NCI-H2227 treated with DMSO at 0.1 percent for 48 hours (cell line): ENCODE data around the gene CTCF.
"Not testable (repeated sequence)": the region's sequence is repeated elsewhere in the genome, so short reads cannot be mapped to it uniquely, and the experiment has no call there.

Experiments used
- DNase-seq: peaks from one replicate; lab custom pipeline; 2025; lab: John Stamatoyannopoulos, UW

The CTCF gene, protein sequence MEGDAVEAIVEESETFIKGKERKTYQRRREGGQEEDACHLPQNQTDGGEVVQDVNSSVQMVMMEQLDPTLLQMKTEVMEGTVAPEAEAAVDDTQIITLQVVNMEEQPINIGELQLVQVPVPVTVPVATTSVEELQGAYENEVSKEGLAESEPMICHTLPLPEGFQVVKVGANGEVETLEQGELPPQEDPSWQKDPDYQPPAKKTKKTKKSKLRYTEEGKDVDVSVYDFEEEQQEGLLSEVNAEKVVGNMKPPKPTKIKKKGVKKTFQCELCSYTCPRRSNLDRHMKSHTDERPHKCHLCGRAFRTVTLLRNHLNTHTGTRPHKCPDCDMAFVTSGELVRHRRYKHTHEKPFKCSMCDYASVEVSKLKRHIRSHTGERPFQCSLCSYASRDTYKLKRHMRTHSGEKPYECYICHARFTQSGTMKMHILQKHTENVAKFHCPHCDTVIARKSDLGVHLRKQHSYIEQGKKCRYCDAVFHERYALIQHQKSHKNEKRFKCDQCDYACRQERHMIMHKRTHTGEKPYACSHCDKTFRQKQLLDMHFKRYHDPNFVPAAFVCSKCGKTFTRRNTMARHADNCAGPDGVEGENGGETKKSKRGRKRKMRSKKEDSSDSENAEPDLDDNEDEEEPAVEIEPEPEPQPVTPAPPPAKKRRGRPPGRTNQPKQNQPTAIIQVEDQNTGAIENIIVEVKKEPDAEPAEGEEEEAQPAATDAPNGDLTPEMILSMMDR

DNA sequence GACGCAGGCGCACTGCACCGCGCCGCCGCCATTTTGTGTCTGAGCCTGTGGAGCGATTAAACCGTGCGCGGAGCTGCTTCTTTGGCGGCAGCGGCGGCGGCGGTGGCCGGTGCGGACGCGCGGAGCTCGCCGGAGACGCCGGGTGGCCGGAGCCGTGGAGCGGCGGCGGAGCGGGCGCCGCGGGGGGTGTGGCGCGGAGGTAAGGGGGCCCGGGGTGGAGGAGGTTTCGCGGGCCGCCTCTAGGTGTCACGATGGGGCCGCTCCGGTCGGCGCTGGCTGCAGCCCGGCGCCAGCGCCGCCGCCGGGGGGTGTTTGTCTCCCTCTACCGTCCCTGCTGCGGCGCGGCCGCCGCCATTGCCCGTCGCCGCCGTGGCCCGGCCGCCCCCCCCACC, at the start of gene CTCF:
TSS of gene CTCF (plus strand) at position 1 of the 392 bp plus-strand sequence. CDS start 48,307 bp downstream, outside the sequence.
- no peak for DNase-seq

DNA sequence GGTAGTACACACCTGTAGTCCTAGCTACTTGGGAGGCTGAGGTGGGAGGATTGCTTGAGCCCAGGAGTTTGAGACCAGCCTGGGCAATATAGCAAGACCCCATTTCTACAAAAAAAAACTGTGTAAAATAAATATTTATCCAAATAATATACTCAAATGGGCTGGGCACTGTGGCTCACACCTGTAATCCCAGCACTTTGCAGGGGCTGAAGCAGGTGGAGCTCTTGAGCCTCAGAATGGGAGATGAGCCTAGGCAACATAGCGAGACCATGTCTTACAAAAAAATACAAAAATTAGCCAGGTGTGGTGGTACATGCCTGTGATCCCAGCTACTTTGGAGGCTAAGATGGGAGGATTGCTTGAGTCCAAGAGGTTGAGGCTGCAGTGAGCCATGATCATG, 48.4 kb upstream of the CTCF start:
- not testable (repeated sequence) for DNase-seq

DNA sequence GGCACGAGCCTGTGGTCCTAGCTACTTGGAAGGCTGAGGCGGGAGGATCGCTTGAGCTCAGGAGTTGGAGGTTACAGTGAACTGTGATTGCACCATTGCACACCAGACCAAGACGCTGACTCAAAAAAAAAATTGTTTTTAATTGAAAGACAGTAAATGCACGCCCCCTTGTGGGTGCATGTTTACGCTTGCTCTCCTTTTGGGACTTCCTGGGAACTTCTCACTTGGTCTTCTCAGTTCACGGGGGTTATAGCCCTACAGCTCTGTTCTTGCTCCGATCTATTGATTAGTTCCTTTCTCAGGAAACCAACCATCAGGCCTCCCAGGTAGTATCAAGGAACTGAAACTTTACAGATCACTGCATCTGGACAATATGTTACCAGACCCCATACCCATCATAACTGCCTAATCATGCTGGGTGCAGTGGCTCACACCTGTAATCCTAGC, 47.9 kb upstream of the CTCF start:
- DNase-seq = peak; percentile 35

DNA sequence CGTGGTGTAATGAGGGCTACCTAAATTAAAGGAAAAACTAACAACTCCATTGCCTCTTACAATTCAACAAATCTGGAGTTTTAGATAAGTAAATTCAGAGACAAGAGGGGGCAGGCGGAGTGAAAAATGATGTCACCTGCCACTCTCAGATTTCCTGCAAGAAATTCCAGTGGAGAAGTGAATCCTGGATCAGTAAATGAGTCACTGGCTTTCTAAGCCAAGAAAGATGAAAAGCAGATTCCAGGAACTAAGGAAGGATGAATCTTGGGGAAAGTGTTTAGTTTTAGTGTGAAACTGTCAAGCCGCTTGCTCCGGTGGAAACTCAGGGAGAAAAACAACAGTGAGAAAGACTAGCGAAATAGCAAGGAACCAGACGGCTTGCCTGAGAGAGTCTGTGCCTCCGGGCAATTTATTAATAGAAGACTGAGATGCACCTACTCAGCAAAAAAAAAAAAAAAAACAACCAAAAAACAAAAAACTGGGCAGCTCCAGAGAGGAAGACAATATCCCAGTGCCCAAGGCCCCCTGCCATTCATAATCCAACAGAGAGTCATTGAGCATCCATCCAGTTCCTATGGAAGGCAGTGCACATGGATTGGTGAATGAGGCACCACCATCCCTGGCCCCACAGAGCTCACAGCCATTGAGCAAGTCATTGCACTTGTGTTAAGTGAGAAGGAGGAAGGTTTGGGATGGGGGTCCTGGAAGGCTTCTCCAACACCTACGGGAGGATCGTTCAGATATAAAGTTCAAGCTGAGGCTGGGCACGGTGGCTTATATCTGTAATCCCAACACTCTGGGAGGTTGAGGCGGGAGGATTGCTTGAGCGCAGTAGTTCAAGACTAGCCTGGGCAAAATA, 45.8 kb upstream of the CTCF start:
- no peak for DNase-seq

DNA sequence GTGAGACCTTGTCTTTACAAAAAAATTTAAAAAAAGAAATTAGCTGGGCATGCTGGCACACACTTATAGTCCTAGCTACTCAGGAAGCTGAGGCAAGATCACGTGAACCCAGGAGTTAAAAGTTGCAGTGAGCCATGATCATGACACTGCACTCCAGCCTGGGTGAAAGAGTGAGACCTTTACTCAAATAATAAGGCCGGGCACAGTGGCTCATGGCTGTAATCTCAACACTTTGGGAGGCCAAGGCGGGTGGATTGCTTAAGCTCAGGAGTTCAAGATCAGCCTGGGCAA, 45.2 kb upstream of the CTCF start:
- no peak for DNase-seq

DNA sequence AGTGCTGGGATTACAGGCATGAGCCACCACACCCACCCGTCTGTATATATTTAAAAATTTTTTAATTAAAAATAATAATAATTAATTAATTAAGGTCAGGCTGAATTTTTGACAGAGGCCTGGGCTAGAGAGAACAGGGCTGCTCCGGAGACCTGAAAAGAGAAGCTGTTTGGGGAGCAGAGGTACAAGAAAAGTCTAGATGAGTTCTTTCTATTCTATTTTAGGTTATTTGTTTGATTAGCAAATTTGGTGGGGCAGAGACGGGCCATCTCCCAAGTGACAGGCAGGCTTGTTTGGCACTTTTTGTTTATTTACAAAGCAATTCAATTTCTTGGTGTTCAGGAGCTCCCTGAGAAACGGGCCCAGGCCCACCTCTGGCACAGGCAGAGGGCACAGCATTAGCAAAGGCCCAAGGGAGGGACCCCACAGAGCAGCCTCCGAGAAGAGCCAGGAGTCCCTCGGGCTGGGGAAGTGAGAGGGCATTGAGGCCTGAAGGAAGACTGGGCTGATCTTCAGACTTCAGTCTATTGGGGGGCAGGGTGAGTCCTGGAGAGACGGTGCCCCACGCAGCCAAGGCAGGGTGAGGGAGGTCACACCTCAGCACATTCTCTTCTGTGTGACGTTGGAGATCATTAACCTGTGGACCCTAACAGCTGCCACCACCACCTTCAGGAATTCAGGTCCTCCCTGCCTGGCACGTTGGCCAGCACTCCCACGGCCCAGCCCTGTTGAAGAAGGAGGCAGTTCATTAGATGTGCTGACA, 44.5 kb upstream of the CTCF start:
- no peak for DNase-seq

DNA sequence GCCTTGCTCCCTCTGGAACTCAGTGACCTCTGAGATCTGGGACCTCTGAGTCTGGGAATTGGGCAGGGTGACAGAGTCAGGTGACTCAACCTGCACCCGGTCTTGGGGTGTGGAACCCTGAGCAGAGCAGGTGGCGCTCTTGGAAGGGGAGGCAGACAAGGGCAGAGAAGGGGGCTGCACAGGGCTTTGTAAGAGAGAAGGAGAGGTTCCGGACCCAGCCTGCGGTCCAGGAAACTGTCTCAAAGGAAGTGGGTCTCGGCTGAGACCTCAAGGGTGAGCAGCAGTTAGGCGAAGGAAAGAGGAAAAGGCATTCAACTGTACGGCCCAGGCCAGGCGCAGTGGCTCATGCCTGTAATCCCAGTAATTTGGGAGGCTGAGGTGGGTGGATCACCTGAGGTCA, 43.6 kb upstream of the CTCF start:
- no peak for DNase-seq

DNA sequence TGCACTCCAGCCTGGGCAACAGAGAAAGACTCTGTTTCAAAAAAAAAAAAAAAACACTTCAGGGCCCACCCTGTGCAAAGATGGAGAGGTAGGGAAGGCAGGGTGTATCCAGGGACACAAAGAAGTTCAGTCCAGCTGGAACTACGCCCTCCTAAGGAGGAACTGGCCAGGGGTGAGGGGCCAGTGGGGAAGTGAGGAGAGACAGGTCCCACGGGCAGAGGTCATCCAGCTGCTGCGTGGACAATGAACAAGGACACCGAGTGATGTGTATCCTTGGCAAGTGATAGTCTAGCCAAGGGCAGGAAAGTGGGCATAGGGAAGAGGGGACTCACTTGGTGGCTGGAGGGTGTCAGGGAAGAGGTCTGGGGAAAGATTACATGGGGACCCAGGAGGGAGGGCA, 43.1 kb upstream of the CTCF start:
- DNase-seq = no peak

DNA sequence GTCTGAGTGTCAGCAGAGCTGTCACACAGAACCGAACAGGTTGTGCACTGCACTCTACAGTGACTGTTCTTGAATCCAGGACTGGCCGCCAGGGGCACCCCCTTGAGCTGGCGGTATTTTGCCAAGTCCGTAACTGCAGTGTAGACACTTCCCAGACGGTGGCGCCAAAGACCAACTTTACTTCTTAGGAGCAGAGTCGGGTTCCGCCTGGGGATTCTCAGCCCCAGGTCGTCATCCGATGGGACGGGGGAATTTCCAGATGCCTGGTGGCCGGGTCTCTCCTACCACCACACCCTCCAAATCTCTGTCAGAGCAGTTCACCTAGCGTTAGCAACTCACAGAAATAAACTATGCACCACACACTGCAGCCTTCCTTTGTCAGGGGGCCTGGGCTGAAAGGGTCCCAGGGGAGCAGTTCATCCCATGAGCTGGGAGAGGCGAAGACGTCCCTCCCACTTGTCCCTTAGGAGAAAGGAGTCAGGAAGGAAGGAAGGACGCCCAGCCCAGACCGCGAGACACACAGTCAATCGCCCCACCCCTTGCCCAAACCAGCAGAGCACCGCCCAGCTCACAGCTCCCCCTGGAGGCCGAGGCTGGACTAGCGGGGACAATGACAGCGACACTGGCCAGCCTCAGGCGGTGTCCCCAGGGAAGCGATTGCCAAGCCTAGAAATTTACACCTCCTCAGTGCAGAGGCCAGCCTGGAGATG, 41.1 kb upstream of the CTCF start:
- peak; percentile 81 for DNase-seq

DNA sequence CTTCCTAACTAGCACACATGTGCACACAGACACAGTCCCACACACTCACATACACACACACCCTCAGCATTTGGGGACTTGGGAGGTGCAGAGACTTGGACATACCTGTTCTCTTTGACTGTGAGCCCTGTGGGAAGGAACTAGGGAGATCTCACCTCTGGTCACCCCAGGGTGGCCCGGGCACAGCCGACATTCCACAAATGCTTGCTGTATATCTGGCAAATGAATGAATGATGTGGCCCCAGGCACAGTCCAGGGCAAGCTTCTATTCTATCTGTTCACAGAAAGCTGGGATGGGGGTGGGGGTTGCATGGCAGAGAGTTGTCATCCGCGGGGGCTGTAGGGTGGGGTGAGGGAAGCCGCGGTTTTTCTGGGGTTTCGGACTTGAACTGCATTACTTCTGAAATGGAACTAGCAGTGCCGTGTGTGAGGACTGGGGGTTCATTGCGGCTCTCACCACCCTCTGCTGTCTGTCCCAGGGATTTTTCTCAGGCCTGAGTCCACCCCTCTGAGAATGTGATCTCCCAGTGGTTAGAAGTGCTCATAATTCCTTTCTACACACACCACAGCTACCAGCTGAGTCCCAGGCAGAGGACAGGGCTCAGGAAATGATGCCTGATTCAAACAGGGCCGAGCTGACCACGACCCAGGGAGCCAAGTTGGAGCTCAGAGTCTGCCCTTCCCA, 37.0 kb upstream of the CTCF start:
- no peak for DNase-seq

DNA sequence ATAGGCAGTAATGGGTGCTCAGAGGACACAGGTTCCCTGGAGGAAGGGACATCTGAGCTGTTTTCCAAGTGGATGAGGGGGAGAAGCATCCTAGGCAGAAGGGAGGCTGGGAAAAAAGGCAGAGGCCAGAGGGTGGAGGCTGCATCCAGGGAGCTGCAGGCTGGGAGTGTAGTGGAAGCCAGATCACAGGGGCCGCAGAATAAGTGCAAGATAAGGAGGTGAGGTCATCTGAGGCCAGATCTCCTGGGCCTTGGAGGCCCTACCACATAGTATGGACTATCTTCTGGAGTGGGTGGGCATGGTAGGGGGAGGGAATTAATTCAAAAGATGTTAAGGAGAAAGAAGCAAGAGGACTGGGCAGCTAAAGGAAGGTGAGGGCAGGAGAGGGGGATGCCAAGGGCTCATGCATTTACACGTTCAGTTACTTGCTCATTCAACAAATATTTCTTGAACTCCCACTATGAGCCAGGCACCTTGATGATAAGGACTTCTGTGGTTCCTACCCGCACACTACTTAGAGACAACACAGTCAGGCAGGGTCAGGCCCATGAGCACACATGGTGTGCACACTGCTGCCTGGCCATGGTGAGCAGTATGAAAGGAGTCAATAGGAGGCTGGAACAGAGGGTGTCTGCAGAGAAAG, 36.1 kb upstream of the CTCF start:
- DNase-seq = no peak

DNA sequence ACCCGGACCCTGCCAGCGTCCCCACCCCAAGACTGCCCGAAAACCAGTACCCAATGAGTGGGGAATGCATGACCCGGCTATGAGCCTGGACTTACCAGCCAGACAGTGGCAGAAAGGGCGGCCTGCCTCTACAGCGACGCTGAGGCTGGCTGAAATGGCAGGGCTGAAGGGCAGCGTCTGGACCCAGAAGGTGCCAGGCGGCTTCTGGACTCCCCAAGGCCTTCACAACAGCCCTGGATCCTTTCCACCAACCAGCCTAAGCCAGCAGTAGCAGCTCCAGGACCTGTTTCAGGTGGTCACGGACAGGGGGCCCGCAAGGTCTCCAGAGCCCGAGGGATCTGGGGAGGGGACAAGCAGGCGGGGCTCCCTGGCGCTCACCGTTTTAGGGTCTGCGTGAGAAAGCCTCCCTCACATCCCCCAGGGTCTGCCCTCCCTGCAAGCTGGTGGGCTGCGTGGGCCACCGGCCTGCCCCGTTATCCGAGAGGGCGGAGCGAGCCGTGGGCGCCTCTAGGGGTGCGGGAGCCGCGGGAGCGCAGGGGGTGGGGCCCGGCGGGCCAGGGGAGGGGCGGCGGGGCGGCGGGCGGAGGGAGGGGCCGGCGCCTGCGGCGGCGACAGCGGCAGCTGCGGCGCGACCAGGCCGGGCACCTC, 34.0 kb upstream of the CTCF start, which contains the start of gene RIPOR1:
TSS of gene RIPOR1 (plus strand) at position 608 of the 648 bp plus-strand sequence. CDS start 9,618 bp downstream, outside the sequence.
- no peak for DNase-seq

DNA sequence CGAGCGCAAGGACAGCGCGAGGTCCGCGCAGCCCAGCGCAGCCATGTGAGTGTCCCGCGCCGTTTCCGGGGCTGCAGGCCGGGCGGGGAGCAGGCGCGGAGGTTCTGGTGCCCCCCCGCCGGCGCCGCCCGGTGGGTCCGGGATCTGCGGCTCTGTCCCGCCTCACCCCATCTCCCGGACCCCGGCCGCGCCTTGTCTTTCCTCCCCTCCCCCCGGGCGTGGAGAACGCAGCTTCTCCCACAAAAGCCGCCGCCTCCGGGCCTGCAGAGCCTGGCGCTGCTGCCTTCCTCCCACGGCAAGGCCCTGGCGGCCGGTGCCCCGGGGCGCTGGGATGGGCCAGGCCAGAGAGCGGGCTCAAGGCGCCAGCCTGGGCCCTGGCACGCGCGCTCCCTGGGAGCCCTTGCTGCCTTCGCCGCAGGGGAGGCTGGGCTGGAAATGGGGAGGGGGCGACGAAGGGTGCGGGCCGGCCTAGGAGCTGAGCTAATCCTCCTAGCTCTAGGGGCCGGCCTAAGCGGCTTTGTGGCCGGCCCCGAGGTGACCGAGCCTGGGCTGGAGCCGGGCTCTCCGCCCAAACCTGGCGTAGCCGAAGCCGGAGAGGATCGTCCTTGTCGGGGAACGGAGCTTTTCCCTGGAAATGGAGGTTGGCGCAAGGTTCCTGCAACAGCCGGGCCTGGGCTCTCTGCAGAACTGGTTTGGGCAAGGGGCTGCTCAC, 33.3 kb upstream of the CTCF start:
- no peak for DNase-seq

DNA sequence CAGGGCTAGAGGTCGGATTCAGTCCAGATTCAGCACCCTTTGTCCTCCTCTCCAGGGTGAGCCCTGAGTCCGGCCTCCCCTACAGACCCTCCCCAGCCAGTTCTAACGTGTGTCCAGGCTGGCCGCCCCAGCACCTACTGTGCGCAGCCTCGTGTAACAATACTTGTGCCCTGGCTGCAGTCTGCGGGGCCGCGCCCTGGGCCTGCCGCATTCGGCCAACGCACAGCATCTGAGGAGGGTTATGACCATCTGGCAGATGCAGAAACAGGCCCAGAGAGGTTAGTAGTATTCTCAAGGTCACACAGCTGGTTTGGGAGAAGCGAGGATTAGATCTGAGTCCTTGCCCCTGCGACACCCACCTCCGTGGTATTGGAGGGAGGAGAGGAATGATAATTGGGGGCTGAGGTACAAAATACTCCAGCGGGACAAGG, 32.7 kb upstream of the CTCF start:
- DNase-seq = no peak

DNA sequence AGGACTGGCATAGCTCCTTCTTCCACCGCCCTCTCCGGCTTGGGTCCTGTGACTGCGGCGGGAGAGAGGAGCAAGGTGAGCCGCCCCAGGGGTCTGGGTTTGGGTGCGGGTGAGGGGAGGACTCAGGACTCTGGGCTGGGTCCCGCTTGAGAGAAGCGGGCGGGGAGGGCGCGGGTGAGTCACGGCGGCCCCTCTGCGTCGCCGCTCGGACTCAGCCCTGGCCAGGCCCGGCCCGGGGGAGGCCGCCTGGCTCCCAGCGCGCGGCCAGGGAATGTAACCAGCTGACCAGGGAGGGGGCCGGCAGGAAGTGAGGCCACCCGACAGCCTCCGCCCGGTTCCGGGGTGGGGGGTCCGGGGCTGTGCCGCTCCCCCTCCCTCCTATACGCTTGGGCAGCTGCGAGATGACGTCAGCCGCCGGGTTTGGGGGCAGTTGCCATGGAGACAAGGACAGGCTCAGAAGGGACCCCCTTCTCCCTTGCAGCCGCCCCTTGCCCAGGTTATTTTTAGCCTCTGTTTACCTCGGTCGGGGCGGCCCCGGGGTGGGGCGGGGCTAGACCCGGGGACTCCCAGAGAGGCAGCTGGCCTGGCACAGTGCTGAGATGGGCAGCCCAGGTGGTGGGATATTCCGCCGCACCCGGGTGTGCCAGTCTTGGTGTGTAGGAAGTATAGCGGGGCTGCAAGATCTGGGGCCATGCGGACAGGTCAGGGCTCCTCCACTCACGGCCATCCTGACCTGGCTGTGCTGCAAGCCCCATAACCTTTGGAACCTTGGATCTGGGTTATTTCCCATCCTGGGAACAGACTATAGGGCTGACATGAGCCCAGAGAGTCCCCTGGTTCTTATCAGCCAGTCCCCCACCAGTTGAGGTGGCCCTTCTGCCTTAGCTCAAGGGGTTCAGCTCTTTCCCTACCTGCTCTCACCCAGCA, 32.0 kb upstream of the CTCF start:
- DNase-seq = no peak

DNA sequence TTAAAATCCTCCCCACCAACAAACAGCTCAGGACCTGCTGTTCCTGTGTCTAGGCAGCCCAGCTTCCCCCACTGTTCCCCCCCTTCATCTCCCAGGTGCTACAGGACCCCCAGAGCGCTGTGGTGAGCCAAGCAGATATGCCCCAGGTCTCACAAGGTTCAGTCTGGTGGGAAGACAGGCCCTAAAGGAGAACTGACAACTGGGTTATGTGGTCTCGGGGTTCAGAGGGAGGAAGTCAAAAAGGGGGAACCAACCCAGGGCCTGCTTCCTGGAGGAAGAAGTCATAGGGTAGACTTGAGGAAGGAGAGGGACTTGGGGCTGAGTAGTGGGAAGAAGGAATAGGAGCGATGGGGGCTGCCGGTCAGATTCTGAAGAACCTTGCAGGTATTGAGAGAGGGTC, 31.1 kb upstream of the CTCF start:
- no peak for DNase-seq

DNA sequence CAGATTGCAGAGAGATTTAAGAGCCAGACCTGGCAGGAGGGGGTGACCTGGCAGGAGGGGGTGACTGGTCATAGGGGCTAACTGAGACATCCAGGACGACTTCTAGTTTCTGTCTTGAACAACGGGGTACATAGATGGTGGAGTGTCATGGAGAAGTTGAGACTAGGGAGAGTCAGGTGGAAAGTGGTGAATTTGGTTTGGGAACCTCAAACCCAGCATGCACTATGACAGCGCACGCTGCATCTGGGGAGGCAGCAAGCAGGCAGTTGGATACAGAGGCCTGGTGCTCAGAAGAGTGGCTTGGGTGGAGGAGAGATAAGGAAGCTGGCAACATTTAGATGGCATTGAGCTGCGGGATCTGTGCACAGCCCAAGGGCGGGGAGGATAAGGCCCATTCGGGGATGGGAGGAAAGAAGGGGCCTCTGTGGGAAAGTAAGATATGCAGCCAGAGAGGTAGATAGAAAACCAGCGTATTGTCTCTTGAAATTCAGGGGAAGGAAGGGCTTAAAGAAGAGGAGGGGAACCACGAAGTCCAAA, 29.2 kb upstream of the CTCF start:
- DNase-seq = no peak
